HG02798 (cell line): ENCODE results near the gene AVPR2.

Experiments used
- ATAC-seq: cut with Tn5 transposase; IDR thresholded peaks from one replicate; pipeline ENCODE4 v1.9.1; 2021; ENCODE audit warnings: mild to moderate bottlenecking; ENCODE audit not compliant: unreplicated experiment, poor library complexity

AVPR2 gene

GRCh38 chrX:153903991-153904957 lies at the start of gene AVPR2:
Gene AVPR2 (plus strand): TSS chrX:153904673. CDS start chrX:153905146, 473 bp downstream.
- ATAC-seq, result no peak

DNA sequence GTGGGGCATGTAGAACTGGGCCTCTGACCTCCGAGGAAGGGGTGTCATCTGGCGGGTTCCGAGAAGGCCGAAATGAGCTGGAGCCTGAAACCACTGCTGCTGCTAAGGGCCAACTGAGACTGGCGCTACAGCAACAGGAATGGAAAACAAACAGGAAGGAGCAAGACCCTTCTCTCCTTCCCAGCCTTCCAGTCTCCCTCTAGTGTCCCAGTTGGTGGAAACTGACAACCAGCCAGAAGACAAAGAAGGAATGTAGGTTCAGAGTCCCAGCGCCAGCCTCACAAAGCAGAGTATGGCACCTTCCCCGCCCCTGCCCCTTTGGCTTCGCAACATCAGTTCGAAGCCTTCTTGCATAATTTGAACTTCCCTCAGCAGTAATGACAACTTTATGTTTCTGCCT lies 49.8 kb upstream of the AVPR2 start:
- ATAC-seq, result no peak

GRCh38 chrX:153857348-153857903 lies 47.0 kb upstream of the AVPR2 start:
- no peak for ATAC-seq

DNA sequence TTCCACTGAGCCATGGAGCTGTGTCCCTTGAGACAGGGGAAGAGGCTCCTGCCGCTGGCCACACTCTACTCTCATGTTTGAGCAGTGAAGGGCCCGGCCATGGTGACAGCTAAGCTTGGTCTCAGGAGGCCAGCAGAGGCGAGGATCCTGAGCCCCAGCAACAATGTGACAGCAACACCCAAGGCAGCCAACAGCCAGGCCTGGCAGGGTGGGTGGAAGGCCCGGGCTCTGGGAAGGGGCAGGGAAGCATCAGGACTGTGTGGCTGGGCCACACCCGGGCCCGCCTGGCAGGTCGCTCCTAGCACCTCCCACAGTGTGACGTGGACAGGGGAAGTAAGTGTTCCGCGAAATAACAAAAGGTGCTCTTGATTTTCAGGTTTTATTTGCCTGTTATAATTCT lies 43.3 kb upstream of the AVPR2 start:
- ATAC-seq, result no peak

GRCh38 chrX:153861733-153862310 lies 42.7 kb upstream of the AVPR2 start:
- ATAC-seq, result no peak

DNA sequence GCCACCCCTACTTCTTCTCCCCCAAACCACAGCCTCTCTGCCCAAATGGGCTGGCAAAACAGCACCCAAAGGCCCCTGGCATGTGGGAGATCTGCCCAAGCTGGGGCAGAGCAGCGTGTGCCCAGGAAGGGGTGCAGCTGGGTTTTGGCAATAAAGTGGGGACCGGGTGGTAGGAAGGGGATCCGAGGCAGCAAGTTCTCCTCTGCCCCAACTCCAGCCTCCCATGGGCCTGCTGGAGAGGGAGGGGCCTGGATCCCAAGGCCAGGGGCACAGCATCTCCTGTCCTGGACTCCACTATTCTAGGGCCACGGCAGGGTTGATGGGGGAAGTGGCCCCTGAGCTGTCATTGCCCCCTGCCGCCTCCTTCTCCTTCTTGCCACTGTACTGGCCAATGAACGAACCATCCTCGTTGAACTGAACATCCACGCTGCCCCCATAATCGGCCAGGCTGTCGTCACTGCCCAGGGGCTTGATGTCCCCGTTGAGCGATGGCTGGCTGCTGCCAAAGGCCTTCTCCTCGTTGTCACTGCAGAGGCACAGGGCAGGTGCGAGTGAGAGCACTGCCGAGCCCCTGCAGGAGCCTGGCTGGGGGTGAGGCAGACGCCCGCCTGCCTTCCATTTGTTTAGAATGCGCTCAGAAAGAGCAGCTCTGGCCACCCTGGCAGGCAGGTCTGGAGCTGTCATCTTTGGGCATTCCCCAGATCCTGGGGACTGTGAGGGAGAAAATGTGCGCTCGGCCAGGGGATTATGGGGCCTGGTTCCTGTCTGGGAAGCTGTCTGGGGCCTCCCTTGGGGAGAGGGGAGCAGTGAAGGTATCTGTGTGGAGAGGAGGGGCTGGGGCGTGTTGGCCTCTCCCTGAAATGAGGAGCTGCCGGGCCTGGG lies 41.9 kb upstream of the AVPR2 start:
- ATAC-seq, result no peak

GRCh38 chrX:153863251-153863991 lies 41.1 kb upstream of the AVPR2 start:
- ATAC-seq, result no peak

DNA sequence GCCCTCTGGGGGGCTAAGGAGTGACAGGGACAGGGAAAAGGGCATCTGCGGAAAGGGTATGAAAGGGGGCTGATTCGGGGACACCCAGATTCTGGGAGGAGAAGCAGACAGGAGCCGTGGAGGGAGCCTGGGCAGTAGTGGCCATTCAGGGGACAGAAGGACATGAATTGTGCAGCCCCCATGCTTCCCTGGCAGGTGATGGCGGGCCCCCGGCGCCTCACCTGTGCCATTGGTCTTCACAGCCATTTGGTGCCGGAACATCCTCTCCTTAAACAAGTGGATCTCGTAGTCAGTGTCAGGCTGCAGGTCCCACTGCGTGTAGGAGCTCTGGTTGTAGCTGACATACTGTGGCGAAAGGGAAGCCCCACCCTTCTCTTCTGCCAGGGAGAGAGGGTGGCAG lies 40.4 kb upstream of the AVPR2 start:
- no peak for ATAC-seq

- ATAC-seq, result no peak
Measured at GRCh38 chrX:153864561-153865320, 39.7 kb upstream of the AVPR2 start.

- ATAC-seq, result no peak
Measured at GRCh38 chrX:153865321-153865580, 39.2 kb upstream of the AVPR2 start.

DNA sequence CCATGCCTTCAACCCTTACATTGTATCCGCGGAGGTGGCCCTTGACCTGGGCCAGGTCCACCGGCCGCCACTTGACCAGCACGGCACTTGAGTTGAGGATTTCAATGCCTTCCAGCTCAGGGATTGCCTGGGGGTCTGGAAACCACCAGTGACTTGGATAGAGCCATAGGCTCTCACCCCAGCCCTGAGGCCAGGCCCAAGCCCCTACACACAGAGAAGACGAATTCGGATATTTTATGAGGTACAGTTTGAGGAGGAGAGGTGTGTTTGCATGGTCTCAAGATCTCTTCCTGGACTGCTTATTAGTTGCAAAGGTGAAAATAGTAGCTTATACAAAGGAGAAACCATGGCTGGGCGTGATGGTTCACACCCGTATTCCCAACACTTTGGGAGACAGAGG lies 38.8 kb upstream of the AVPR2 start:
- no peak for ATAC-seq

- ATAC-seq, result no peak
Measured at GRCh38 chrX:153866302-153867019, 38.0 kb upstream of the AVPR2 start.

DNA sequence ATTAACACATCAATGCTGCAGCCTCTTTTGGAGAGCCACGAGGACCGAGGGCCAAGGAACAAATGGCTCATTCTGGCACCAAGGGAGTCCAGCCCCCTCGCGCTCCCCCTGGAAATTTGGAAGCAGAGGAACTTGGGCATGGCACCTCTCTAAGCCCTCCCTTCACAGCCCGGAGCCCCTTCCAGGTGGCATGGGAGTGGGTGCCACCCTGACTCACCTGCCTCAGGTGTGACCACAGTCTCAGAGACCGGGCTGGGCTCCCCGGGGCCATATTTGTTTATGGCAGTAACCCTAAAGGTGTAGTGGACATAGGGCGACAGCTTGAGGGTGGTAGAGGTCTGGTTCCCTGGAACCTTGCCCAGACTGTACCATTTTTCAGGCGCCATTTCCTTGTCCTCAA lies 37.3 kb upstream of the AVPR2 start:
- no peak for ATAC-seq

DNA sequence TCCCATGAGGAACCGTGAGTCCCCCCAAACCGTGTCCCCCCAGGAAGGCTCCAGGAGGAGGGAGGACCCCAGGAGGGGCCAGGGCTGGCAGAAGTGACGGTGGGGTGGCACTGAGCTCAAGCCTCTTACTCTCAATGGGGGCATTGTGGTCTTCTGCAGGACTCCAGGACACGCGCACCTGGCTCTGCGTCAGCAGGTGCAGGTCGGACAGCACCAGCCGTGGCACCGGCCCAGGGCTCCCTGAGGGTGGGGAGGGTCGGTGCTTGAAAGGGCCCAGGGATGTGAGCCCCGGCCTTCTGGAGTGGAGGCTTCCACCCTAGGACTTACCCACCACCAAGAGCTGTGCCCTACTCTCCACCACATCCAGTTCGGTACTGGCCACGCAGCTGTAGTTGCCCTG lies 36.8 kb upstream of the AVPR2 start:
- no peak for ATAC-seq

- ATAC-seq, result no peak
Measured at GRCh38 chrX:153868576-153869472, 35.6 kb upstream of the AVPR2 start.

DNA sequence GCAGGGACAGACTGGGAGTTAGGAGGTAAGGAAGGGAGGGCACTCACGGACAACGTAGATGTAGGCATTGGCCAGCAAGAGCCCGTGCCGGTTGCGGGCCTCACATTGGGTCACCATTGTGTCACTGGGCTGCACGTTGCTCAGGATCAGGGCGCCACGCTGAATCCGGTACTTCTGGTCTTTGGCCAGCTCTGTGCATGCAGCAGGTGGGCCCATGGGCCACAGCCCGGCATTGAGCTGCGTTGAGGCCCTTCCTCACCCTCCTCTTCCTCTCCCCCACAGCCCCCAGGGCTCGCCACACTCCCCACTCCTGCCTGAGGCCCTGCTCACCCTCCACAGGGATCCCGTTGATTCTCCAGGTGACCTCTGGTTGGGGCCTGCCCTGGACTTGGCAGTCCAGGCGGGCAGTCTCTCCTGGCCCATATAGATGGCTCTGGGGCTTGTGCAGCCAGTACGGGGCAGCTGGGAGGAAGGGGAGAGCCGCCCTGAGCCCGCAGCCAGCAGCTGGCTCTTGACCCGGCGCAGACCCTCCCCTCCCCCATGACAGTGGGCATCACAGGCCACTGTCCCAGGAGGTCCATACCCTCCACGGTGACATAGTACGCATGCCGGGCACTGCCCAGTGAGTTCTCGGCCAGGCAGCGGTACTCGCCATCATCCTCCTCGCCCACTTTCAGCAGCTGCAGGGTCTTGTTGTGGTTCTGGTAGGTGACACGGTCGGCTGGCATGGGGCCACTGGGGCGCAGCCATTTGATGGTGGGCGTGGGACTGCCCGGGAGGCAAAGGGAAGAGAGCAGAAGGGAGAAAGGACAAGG lies 34.8 kb upstream of the AVPR2 start:
- ATAC-seq, result no peak

DNA sequence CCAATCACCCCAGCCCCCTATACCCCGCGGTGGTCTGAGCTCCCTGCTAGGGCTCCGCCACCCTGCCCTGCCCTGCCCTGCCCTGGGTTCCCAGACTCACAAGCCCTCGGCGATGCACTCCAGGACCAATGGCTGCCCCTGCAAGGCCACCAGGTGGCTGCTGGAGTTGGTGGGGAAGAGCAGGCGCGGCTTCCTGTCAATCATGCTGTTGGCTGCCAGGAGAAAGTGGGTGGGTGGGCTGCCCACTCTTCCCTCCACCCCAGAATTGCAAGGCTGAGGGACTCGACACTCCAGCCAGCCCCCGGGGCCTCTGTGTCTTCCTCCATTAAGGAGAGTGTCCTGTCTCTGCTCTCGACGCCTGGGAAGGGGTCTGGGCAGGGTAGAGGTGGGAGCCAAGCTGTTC lies 34.2 kb upstream of the AVPR2 start:
- ATAC-seq, result no peak
